ENCODE data around the gene MEGF11. TPM values are rescaled to one million over a fixed set of nuclear protein-coding genes. Genes with fewer than 3 reads are reported as not detected.

Gene MEGF11
- polyA plus RNA-seq, 3 donors = not detected

- H3K4me1 Mint-ChIP-seq = no peaks in the 10 kb centered on the region
- Histone ChIP-seq H3K79me2 (ENCODE audit: insufficient read depth, low read length) (no peaks in the 10 kb centered on the region), H3K27ac (ENCODE audit: low read depth in 1 of 2, low read length in 2 of 2) (no peak overlapping the region), H3K36me3 (replicated peaks in 1 of 2; ENCODE audit: control insufficient read depth in 1 of 2, insufficient read depth in 2 of 2, low read length in 2 of 2) (no peaks in the 10 kb centered on the region), H3K9ac (ENCODE audit: insufficient read depth, low read length, poor library complexity, severe bottlenecking) (no peak overlapping the region), H3K4me3 (replicated peaks in 1 of 3; ENCODE audit: low read depth in 2 of 3, low read length in 3 of 3) (no peak overlapping the region), H3K27me3 (ENCODE audit: control insufficient read depth in 2 of 2, insufficient read depth in 2 of 2, low read length in 2 of 2) (no peaks in the 10 kb centered on the region), H3K9me3 (replicated peaks in 1 of 2; ENCODE audit: control insufficient read depth in 1 of 2, insufficient read depth in 1 of 2, low read length in 2 of 2) (no peaks in the 10 kb centered on the region), H3K4me1 (ENCODE audit: control insufficient read depth in 1 of 2, insufficient read depth in 2 of 2, low read length in 2 of 2) (no peaks in the 10 kb centered on the region), H4K20me1 (ENCODE audit: insufficient read depth, low read length) (no peaks in the 10 kb centered on the region), H2AFZ (ENCODE audit: insufficient read depth, low read depth, low read length, poor library complexity, severe bottlenecking) (no peak overlapping the region), H3K4me2 (replicated peaks; ENCODE audit: extremely low read depth, low read length, poor library complexity, severe bottlenecking) (no peak overlapping the region)
- H3K4me3 Mint-ChIP-seq = no peak overlapping the region
- peaks cover 7 to 16% (median 14%) of the 10 kb centered on the region in 3 donors for H3K27me3 Mint-ChIP-seq (ENCODE audit: low read depth in 3 of 3)
- H3K36me3 Mint-ChIP-seq = no peaks in the 10 kb centered on the region
- intact Hi-C loops (cut with micrococcal nuclease) = no loop called here
- no peak for DNase-seq
- H3K27ac Mint-ChIP-seq = no peak overlapping the region
- H3K9me3 Mint-ChIP-seq = no peaks in the 10 kb centered on the region
- no CpG with 5 or more reads among the region's 3 CpGs for WGBS (ENCODE audit: insufficient coverage)
- TF ChIP-seq CTCF (IDR thresholded peaks at IDR 0.05) = no peak
Measured at GRCh38 chr15:66130496-66131034, 123.0 kb downstream of the MEGF11 start.

DNA sequence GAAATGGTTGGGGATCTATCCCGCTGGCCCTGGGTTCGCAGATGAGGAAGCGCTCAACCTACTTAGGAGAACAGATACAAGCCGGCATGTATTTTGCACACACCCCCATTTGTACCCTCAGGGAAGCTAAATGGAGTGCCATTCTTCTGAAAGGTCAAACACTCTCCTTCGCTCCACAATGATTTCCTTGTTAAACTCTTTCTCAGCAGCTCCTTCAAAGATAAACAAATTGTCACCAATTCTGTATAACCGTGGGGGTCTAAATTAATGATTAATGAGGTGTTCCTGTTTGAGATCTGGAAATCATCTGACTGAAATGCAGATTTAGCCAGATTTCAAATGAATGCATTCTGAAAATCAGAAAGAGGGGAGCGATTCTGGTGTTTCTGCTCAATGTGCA, 124.0 kb downstream of the MEGF11 start:
- Histone ChIP-seq H3K9me3 (replicated peaks in 1 of 2; ENCODE audit: control insufficient read depth in 1 of 2, insufficient read depth in 1 of 2, low read length in 2 of 2) (no peaks in the 10 kb centered on the region), H3K4me2 (replicated peaks; ENCODE audit: extremely low read depth, low read length, poor library complexity, severe bottlenecking) (no peak overlapping the region), H3K27me3 (ENCODE audit: control insufficient read depth in 2 of 2, insufficient read depth in 2 of 2, low read length in 2 of 2) (no peaks in the 10 kb centered on the region), H3K9ac (ENCODE audit: insufficient read depth, low read length, poor library complexity, severe bottlenecking) (no peak overlapping the region), H3K4me1 (ENCODE audit: control insufficient read depth in 1 of 2, insufficient read depth in 2 of 2, low read length in 2 of 2) (no peaks in the 10 kb centered on the region), H3K27ac (ENCODE audit: low read depth in 1 of 2, low read length in 2 of 2) (no peak overlapping the region), H2AFZ (ENCODE audit: insufficient read depth, low read depth, low read length, poor library complexity, severe bottlenecking) (no peak overlapping the region), H3K4me3 (replicated peaks in 1 of 3; ENCODE audit: low read depth in 2 of 3, low read length in 3 of 3) (no peak overlapping the region), H4K20me1 (ENCODE audit: insufficient read depth, low read length) (no peaks in the 10 kb centered on the region), H3K36me3 (replicated peaks in 1 of 2; ENCODE audit: control insufficient read depth in 1 of 2, insufficient read depth in 2 of 2, low read length in 2 of 2) (no peaks in the 10 kb centered on the region), H3K79me2 (ENCODE audit: insufficient read depth, low read length) (no peaks in the 10 kb centered on the region)
- no peak overlapping the region for H3K4me3 Mint-ChIP-seq
- intact Hi-C loops (cut with micrococcal nuclease) = no loop called here
- H3K27ac Mint-ChIP-seq = peak overlapping the region in 1 of 7 donors; percentile 35
- no peak for TF ChIP-seq CTCF (IDR thresholded peaks at IDR 0.05)
- H3K27me3 Mint-ChIP-seq (ENCODE audit: low read depth in 3 of 3) = peaks cover 7 to 16% (median 14%) of the 10 kb centered on the region in 3 donors
- DNase-seq = no peak
- H3K4me1 Mint-ChIP-seq = no peaks in the 10 kb centered on the region
- no peaks in the 10 kb centered on the region for H3K9me3 Mint-ChIP-seq
- WGBS (ENCODE audit: insufficient coverage) = 88% methylated on average over 3 of the region's 7 CpGs
- no peaks in the 10 kb centered on the region for H3K36me3 Mint-ChIP-seq
